ENCODE measurements around the gene PRDM10. TPM values are rescaled to one million over a fixed set of nuclear protein-coding genes. Genes with fewer than 3 reads are reported as not detected.
A peak's percentile ranks its signal among the peaks of the same experiment; 100 is the strongest.

Gene PRDM10
- total and polyA plus RNA-seq, 10 of the 15 experiments (the other 5 are each of a cell fraction or from before 2014, with no cell fraction given): 0.93 to 6.2 (median 4.1) TPM

- TF ChIP-seq SREBF2 (IDR thresholded peaks at IDR 0.05; ENCODE audit: low read length) (no peak), IKZF1 (conservative IDR thresholded peaks at IDR 0.05) (peak; percentile 81; the same call in 1 of the 2 replicates), ZNF217 (IDR thresholded peaks at IDR 0.05) (0 out of 2 replicates have a peak, but pooled peaks have one; percentile 37), PBX3 (IDR thresholded peaks at IDR 0.05; ENCODE audit: insufficient replicate concordance, low read depth, low read length) (no peak), DPF2 (IDR thresholded peaks at IDR 0.05) (peak; percentile 76), CUX1 (IDR thresholded peaks at IDR 0.05; ENCODE audit: insufficient replicate concordance, low read depth, low read length) (no peak), SP1 (IDR thresholded peaks at IDR 0.05; ENCODE audit: low read depth, low read length) (no peak), SMC3 (IDR thresholded peaks at IDR 0.05; ENCODE audit: borderline replicate concordance, low read length) (no peak), NRF1 (conservative IDR thresholded peaks at IDR 0.05; ENCODE audit: low read depth, low read length) (no peak), YBX1 (IDR thresholded peaks at IDR 0.05) (no peak), POU2F2 (IDR thresholded peaks at IDR 0.05; ENCODE audit: borderline replicate concordance, low read depth, low read length) (no peak), JUNB (IDR thresholded peaks at IDR 0.05) (no peak)
- TF ChIP-seq, protein P1, sequence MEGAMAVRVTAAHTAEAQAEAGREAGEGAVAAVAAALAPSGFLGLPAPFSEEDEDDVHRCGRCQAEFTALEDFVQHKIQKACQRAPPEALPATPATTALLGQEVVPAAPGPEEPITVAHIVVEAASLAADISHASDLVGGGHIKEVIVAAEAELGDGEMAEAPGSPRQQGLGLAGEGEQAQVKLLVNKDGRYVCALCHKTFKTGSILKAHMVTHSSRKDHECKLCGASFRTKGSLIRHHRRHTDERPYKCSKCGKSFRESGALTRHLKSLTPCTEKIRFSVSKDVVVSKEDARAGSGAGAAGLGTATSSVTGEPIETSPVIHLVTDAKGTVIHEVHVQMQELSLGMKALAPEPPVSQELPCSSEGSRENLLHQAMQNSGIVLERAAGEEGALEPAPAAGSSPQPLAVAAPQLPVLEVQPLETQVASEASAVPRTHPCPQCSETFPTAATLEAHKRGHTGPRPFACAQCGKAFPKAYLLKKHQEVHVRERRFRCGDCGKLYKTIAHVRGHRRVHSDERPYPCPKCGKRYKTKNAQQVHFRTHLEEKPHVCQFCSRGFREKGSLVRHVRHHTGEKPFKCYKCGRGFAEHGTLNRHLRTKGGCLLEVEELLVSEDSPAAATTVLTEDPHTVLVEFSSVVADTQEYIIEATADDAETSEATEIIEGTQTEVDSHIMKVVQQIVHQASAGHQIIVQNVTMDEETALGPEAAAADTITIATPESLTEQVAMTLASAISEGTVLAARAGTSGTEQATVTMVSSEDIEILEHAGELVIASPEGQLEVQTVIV (IDR thresholded peaks at IDR 0.05; ENCODE audit: borderline replicate concordance, partially characterized antibody): no peak
- TF ChIP-seq, protein P2, sequence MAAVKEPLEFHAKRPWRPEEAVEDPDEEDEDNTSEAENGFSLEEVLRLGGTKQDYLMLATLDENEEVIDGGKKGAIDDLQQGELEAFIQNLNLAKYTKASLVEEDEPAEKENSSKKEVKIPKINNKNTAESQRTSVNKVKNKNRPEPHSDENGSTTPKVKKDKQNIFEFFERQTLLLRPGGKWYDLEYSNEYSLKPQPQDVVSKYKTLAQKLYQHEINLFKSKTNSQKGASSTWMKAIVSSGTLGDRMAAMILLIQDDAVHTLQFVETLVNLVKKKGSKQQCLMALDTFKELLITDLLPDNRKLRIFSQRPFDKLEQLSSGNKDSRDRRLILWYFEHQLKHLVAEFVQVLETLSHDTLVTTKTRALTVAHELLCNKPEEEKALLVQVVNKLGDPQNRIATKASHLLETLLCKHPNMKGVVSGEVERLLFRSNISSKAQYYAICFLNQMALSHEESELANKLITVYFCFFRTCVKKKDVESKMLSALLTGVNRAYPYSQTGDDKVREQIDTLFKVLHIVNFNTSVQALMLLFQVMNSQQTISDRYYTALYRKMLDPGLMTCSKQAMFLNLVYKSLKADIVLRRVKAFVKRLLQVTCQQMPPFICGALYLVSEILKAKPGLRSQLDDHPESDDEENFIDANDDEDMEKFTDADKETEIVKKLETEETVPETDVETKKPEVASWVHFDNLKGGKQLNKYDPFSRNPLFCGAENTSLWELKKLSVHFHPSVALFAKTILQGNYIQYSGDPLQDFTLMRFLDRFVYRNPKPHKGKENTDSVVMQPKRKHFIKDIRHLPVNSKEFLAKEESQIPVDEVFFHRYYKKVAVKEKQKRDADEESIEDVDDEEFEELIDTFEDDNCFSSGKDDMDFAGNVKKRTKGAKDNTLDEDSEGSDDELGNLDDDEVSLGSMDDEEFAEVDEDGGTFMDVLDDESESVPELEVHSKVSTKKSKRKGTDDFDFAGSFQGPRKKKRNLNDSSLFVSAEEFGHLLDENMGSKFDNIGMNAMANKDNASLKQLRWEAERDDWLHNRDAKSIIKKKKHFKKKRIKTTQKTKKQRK (IDR thresholded peaks at IDR 0.05; ENCODE audit: low read depth, low read length): no peak
Observed at GRCh38 chr11:130001461-130002351, 929 bp downstream of the PRDM10 start (continued).

Data from GM12878 (cell line).